ENCODE results near the gene AGRN. TPM values are rescaled to one million over a fixed set of nuclear protein-coding genes. Genes with fewer than 3 reads are reported as not detected.

The AGRN gene
- total RNA-seq, 4 donors from 2014 or later, result 68.3 to 147 (median 129) TPM

GRCh38 chr1:1041092-1041523 lies 21.2 kb downstream of the AGRN start:
- 31 to 63% methylated on average over 16 to 23 of the region's 60 CpGs for WGBS, 2 donors
- H3K4me1 ChIP-seq, result peaks cover 8 to 14% of the 10 kb centered on the region in 2 donors
- H3K27ac ChIP-seq, result no peak overlapping the region
- H3K36me3 ChIP-seq, result peaks cover 6% of the 10 kb centered on the region in 2 donors
- H3K9me3 ChIP-seq, result no peaks in the 10 kb centered on the region
- TF ChIP-seq CTCF (IDR thresholded peaks at IDR 0.05) (no peak), POLR2A (IDR thresholded peaks at IDR 0.05) (no peak)
- no peak overlapping the region for H3K4me3 ChIP-seq (replicated peaks in 1 of 3)
- intact Hi-C loops (cut with DNase I), result no loop called here
- no peaks in the 10 kb centered on the region for H3K27me3 ChIP-seq
- no peak for DNase-seq

GRCh38 chr1:1041873-1042272 lies 22.0 kb downstream of the AGRN start:
- 97% methylated on average over 11 to 21 of the region's 25 CpGs for WGBS, 2 donors
- Histone ChIP-seq H3K36me3 (peaks cover 13 to 14% of the 10 kb centered on the region in 2 donors), H3K4me3 (replicated peaks in 1 of 3) (no peak overlapping the region), H3K9me3 (no peaks in the 10 kb centered on the region), H3K27ac (no peak overlapping the region), H3K4me1 (peaks cover 8 to 14% of the 10 kb centered on the region in 2 donors), H3K27me3 (no peaks in the 10 kb centered on the region)
- TF ChIP-seq POLR2A (IDR thresholded peaks at IDR 0.05), result no peak
- TF ChIP-seq CTCF (IDR thresholded peaks at IDR 0.05), result no peak
- no peak for DNase-seq
- intact Hi-C loops (cut with DNase I), result no loop called here

GRCh38 chr1:1042835-1043234 lies 22.9 kb downstream of the AGRN start:
- H3K9me3 ChIP-seq, result no peaks in the 10 kb centered on the region
- peaks cover 23% of the 10 kb centered on the region in 2 donors for H3K36me3 ChIP-seq
- peaks cover 8 to 14% of the 10 kb centered on the region in 2 donors for H3K4me1 ChIP-seq
- H3K4me3 ChIP-seq (replicated peaks in 1 of 3), result no peak overlapping the region
- H3K27me3 ChIP-seq, result no peaks in the 10 kb centered on the region
- intact Hi-C loops (cut with DNase I), result no loop called here
- TF ChIP-seq POLR2A (IDR thresholded peaks at IDR 0.05) (no peak), CTCF (IDR thresholded peaks at IDR 0.05) (no peak)
- H3K27ac ChIP-seq, result no peak overlapping the region
- 87 to 100% methylated on average over 2 to 3 of the region's 10 CpGs for WGBS, 2 donors
- DNase-seq, result no peak

GRCh38 chr1:1043411-1043810 lies 23.5 kb downstream of the AGRN start:
- peaks cover 8 to 14% of the 10 kb centered on the region in 2 donors for H3K4me1 ChIP-seq
- H3K36me3 ChIP-seq, result peaks cover 23 to 26% of the 10 kb centered on the region in 2 donors
- no peak overlapping the region for H3K4me3 ChIP-seq (replicated peaks in 1 of 3)
- intact Hi-C loops (cut with DNase I), result no loop called here
- WGBS, 2 donors, result 96 to 98% methylated on average over 12 to 21 of the region's 27 CpGs
- no peak overlapping the region for H3K27ac ChIP-seq
- H3K27me3 ChIP-seq, result no peaks in the 10 kb centered on the region
- H3K9me3 ChIP-seq, result no peaks in the 10 kb centered on the region
- TF ChIP-seq CTCF (IDR thresholded peaks at IDR 0.05), result no peak
- TF ChIP-seq POLR2A (IDR thresholded peaks at IDR 0.05), result no peak
- no peak for DNase-seq

GRCh38 chr1:1043921-1044320 lies 24.0 kb downstream of the AGRN start:
- H3K36me3 ChIP-seq, result peaks cover 23 to 26% of the 10 kb centered on the region in 2 donors
- no peak for DNase-seq
- no peaks in the 10 kb centered on the region for H3K27me3 ChIP-seq
- H3K27ac ChIP-seq, result no peak overlapping the region
- H3K4me3 ChIP-seq (replicated peaks in 1 of 3), result no peak overlapping the region
- TF ChIP-seq CTCF (IDR thresholded peaks at IDR 0.05), result no peak
- no peak for TF ChIP-seq POLR2A (IDR thresholded peaks at IDR 0.05)
- intact Hi-C loops (cut with DNase I), result no loop called here
- no peaks in the 10 kb centered on the region for H3K9me3 ChIP-seq
- H3K4me1 ChIP-seq, result peaks cover 8 to 14% of the 10 kb centered on the region in 2 donors
- WGBS, 2 donors, result 97 to 99% methylated on average over 18 to 24 of the region's 33 CpGs

All from thyroid gland (tissue), 4 donors.